WTC11 (cell line): ENCODE data around the gene ZP2.

ENCODE experiments used
- ATF1 ChIP-seq: sonication (generic); formaldehyde crosslinking; IDR thresholded peaks from 2 replicates; pipeline ENCODE4 v1.8.1; 2023; ENCODE audit warnings: mild to moderate bottlenecking, moderate library complexity, missing genetic modification reagents
- FOXJ3 ChIP-seq: sonication (generic); formaldehyde crosslinking; IDR thresholded peaks from 2 replicates; pipeline ENCODE4 v1.9.0; 2021; ENCODE audit warnings: missing genetic modification reagents, mild to moderate bottlenecking, borderline replicate concordance
- JAZF1 ChIP-seq: fragments of 250-450 bp; sonication (Bioruptor Pico); IDR thresholded peaks from 2 replicates; pipeline ENCODE4 v1.9.0; 2021; ENCODE audit warnings: moderate library complexity, mild to moderate bottlenecking, inconsistent platforms
- JUN ChIP-seq: sonication (generic); formaldehyde crosslinking; IDR thresholded peaks from 2 replicates; pipeline ENCODE4 v1.8.0; 2023; ENCODE audit warnings: mild to moderate bottlenecking, missing genetic modification reagents
- RORB ChIP-seq: fragments of 250-450 bp; sonication (Bioruptor Pico); IDR thresholded peaks from 2 replicates; pipeline ENCODE4 v1.9.0; 2021; ENCODE audit warnings: mild to moderate bottlenecking
- SP1 ChIP-seq: sonication (generic); formaldehyde crosslinking; conservative IDR thresholded peaks from 2 replicates; pipeline ENCODE4 v1.8.1; 2022; ENCODE audit warnings: missing genetic modification reagents
- TEAD4 ChIP-seq: sonication (generic); formaldehyde crosslinking; IDR thresholded peaks from 2 replicates; pipeline ENCODE4 v1.8.0; 2022; ENCODE audit warnings: mild to moderate bottlenecking, missing genetic modification reagents
- TF ChIP-seq, protein P1 (sequence below): fragments of 200-600 bp; IDR thresholded peaks from 2 replicates; pipeline ENCODE4 v1.8.0; 2022; ENCODE audit warnings: antibody characterized with exemption
- TF ChIP-seq, protein P2 (sequence below): sonication (generic); formaldehyde crosslinking; IDR thresholded peaks from 2 replicates; pipeline ENCODE4 v1.8.0; 2023; ENCODE audit warnings: missing genetic modification reagents, mild to moderate bottlenecking, borderline replicate concordance
- TF ChIP-seq, protein P3 (sequence below): sonication (generic); formaldehyde crosslinking; IDR thresholded peaks from 2 replicates; pipeline ENCODE4 v1.8.1; 2022; ENCODE audit warnings: low read depth, mild to moderate bottlenecking, moderate library complexity, missing genetic modification reagents, borderline replicate concordance
- TF ChIP-seq, protein P4 (sequence below): sonication (generic); formaldehyde crosslinking; IDR thresholded peaks from 2 replicates; pipeline ENCODE4 v1.8.1; 2023; ENCODE audit warnings: mild to moderate bottlenecking, missing genetic modification reagents, moderate library complexity
- TF ChIP-seq, protein P5 (sequence below): sonication (generic); formaldehyde crosslinking; IDR thresholded peaks from 2 replicates; pipeline ENCODE4 v1.8.0; 2022; ENCODE audit warnings: mild to moderate bottlenecking, missing genetic modification reagents

DNA sequence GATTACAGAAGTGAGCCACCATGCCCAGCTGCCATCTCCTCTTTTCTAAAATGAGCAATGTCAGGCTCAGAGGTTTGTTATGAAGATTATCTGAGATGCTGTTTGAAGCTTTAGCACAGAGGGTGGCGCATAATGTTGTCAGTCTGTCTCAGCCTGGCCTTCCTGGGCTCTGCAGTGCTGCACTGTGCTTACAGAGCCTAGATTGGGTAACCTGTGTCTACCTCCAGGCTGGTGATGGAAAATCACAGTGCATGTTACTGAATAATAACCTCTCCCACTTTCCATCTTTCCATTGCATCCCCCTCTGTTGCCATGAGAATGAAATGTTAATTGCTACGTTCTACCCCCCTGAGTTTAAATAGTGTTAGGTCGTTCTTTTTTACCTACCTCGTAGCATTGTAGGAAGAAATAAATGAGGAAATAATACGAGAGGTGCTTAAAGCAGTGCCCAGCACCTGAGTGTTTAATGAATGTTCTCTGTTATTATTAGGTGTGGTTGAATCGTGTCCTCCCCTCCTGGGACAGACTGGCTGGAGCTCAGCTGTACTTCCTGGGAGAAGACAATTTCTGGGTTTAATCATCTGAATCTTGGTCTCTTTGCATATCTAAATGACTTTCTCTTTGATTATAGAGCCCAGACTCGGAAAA, 46.7 kb downstream of the ZP2 start:
- TF ChIP-seq, protein P1, sequence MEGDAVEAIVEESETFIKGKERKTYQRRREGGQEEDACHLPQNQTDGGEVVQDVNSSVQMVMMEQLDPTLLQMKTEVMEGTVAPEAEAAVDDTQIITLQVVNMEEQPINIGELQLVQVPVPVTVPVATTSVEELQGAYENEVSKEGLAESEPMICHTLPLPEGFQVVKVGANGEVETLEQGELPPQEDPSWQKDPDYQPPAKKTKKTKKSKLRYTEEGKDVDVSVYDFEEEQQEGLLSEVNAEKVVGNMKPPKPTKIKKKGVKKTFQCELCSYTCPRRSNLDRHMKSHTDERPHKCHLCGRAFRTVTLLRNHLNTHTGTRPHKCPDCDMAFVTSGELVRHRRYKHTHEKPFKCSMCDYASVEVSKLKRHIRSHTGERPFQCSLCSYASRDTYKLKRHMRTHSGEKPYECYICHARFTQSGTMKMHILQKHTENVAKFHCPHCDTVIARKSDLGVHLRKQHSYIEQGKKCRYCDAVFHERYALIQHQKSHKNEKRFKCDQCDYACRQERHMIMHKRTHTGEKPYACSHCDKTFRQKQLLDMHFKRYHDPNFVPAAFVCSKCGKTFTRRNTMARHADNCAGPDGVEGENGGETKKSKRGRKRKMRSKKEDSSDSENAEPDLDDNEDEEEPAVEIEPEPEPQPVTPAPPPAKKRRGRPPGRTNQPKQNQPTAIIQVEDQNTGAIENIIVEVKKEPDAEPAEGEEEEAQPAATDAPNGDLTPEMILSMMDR = no peak
- TF ChIP-seq ATF1 = no peak
- TF ChIP-seq, protein P2, sequence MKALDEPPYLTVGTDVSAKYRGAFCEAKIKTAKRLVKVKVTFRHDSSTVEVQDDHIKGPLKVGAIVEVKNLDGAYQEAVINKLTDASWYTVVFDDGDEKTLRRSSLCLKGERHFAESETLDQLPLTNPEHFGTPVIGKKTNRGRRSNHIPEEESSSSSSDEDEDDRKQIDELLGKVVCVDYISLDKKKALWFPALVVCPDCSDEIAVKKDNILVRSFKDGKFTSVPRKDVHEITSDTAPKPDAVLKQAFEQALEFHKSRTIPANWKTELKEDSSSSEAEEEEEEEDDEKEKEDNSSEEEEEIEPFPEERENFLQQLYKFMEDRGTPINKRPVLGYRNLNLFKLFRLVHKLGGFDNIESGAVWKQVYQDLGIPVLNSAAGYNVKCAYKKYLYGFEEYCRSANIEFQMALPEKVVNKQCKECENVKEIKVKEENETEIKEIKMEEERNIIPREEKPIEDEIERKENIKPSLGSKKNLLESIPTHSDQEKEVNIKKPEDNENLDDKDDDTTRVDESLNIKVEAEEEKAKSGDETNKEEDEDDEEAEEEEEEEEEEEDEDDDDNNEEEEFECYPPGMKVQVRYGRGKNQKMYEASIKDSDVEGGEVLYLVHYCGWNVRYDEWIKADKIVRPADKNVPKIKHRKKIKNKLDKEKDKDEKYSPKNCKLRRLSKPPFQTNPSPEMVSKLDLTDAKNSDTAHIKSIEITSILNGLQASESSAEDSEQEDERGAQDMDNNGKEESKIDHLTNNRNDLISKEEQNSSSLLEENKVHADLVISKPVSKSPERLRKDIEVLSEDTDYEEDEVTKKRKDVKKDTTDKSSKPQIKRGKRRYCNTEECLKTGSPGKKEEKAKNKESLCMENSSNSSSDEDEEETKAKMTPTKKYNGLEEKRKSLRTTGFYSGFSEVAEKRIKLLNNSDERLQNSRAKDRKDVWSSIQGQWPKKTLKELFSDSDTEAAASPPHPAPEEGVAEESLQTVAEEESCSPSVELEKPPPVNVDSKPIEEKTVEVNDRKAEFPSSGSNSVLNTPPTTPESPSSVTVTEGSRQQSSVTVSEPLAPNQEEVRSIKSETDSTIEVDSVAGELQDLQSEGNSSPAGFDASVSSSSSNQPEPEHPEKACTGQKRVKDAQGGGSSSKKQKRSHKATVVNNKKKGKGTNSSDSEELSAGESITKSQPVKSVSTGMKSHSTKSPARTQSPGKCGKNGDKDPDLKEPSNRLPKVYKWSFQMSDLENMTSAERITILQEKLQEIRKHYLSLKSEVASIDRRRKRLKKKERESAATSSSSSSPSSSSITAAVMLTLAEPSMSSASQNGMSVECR (CRISPR knock-in tag) = no peak
- no peak for TF ChIP-seq SP1 (CRISPR knock-in tag)
- no peak for TF ChIP-seq RORB (CRISPR knock-in tag)
- no peak for TF ChIP-seq JUN (CRISPR knock-in tag)
- TF ChIP-seq, protein P3, sequence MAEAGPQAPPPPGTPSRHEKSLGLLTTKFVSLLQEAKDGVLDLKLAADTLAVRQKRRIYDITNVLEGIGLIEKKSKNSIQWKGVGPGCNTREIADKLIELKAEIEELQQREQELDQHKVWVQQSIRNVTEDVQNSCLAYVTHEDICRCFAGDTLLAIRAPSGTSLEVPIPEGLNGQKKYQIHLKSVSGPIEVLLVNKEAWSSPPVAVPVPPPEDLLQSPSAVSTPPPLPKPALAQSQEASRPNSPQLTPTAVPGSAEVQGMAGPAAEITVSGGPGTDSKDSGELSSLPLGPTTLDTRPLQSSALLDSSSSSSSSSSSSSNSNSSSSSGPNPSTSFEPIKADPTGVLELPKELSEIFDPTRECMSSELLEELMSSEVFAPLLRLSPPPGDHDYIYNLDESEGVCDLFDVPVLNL (CRISPR knock-in tag) = no peak
- TF ChIP-seq, protein P4, sequence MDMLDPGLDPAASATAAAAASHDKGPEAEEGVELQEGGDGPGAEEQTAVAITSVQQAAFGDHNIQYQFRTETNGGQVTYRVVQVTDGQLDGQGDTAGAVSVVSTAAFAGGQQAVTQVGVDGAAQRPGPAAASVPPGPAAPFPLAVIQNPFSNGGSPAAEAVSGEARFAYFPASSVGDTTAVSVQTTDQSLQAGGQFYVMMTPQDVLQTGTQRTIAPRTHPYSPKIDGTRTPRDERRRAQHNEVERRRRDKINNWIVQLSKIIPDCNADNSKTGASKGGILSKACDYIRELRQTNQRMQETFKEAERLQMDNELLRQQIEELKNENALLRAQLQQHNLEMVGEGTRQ (CRISPR knock-in tag) = no peak
- TF ChIP-seq, protein P5, sequence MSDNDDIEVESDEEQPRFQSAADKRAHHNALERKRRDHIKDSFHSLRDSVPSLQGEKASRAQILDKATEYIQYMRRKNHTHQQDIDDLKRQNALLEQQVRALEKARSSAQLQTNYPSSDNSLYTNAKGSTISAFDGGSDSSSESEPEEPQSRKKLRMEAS (CRISPR knock-in tag) = no peak
- no peak for TF ChIP-seq JAZF1
- TF ChIP-seq TEAD4 (CRISPR knock-in tag) = no peak
- TF ChIP-seq FOXJ3 (CRISPR knock-in tag) = no peak
